SU-DHL-6 (cell line): ENCODE measurements around the gene ADAD2.

Experiments used
- H2AFZ ChIP-seq: fragments of 200-600 bp; sonication (generic); 2 replicates; pipeline ENCODE4 v1.6.1; 2014; ENCODE audit warnings: low read depth, mild to moderate bottlenecking, moderate library complexity, mixed read lengths, antibody characterized with exemption, low read length; ENCODE audit not compliant: severe bottlenecking
- H3F3A ChIP-seq: fragments of 200-600 bp; shearing (Covaris generic); 2 replicates; pipeline ENCODE4 v1.6.0; 2016; ENCODE audit warnings: antibody characterized with exemption, mild to moderate bottlenecking; ENCODE audit not compliant: insufficient read depth
- H3K27ac ChIP-seq: fragments of 200-600 bp; sonication (generic); 2 replicates; pipeline ENCODE4 v1.5.1; 2016; ENCODE audit warnings: low read depth, mild to moderate bottlenecking, low read length, moderate library complexity, mixed read lengths
- H3K27me3 ChIP-seq: fragments of 200-600 bp; sonication (generic), shearing (Covaris generic); 2 replicates; pipeline ENCODE4 v1.6.0; 2014; ENCODE audit warnings: mild to moderate bottlenecking, low read length
- H3K36me3 ChIP-seq: fragments of 200-600 bp; sonication (generic); 2 replicates; pipeline ENCODE4 v1.6.1; 2014; ENCODE audit warnings: mild to moderate bottlenecking, low read length, mixed read lengths
- H3K4me2 ChIP-seq: fragments of 300-600, 200-600 bp; shearing (Covaris generic), sonication (generic); 2 replicates; pipeline ENCODE4 v1.6.0; 2014; ENCODE audit warnings: low read length, low read depth, mild to moderate bottlenecking; ENCODE audit not compliant: poor library complexity, severe bottlenecking
- H3K4me3 ChIP-seq: fragments of 200-600 bp; sonication (generic); 2 replicates; pipeline ENCODE4 v1.5.1; 2014; ENCODE audit warnings: antibody characterized with exemption, low read length, mild to moderate bottlenecking, mixed read lengths; ENCODE audit not compliant: insufficient read depth, poor library complexity, severe bottlenecking
- H3K79me2 ChIP-seq: fragments of 200-600 bp; sonication (generic); 2 replicates; pipeline ENCODE4 v1.6.1; 2014; ENCODE audit warnings: mild to moderate bottlenecking, low read length, moderate library complexity; ENCODE audit not compliant: insufficient read depth
- H3K9ac ChIP-seq: fragments of 200-600 bp; sonication (generic); 2 replicates; pipeline ENCODE4 v1.7.0; 2014; ENCODE audit warnings: mild to moderate bottlenecking, low read length
- H3K9me2 ChIP-seq: fragments of 200-600 bp; sonication (generic); replicated peaks from 2 replicates; pipeline ENCODE4 v1.6.1; 2014; ENCODE audit warnings: low read length; ENCODE audit not compliant: insufficient read depth
- H3K9me3 ChIP-seq: fragments of 200-600 bp; sonication (generic); 2 replicates; pipeline ENCODE4 v1.6.1; 2014; ENCODE audit warnings: low read length, mixed read lengths; ENCODE audit not compliant: insufficient read depth
- H4K20me1 ChIP-seq: fragments of 200-600 bp; sonication (generic); 2 replicates; pipeline ENCODE4 v1.6.1; 2014; ENCODE audit warnings: low read depth, mild to moderate bottlenecking, antibody characterized with exemption, low read length, moderate library complexity, mixed read lengths
- EZH2phosphoT487 ChIP-seq: fragments of 200-600 bp; sonication (generic), shearing (Covaris generic); conservative IDR thresholded peaks from 2 replicates; pipeline ENCODE4 v1.6.1; 2018; ENCODE audit warnings: mild to moderate bottlenecking, antibody characterized with exemption, low read length, moderate library complexity, mixed read lengths
- TF ChIP-seq, protein P1 (sequence below): fragments of 200-600 bp; sonication (generic); IDR thresholded peaks from one replicate; pipeline ENCODE4 v1.5.1; 2017; ENCODE audit warnings: antibody characterized with exemption, mild to moderate bottlenecking, low read length, moderate library complexity; ENCODE audit not compliant: insufficient read depth, poor library complexity, severe bottlenecking

ADAD2 gene

DNA sequence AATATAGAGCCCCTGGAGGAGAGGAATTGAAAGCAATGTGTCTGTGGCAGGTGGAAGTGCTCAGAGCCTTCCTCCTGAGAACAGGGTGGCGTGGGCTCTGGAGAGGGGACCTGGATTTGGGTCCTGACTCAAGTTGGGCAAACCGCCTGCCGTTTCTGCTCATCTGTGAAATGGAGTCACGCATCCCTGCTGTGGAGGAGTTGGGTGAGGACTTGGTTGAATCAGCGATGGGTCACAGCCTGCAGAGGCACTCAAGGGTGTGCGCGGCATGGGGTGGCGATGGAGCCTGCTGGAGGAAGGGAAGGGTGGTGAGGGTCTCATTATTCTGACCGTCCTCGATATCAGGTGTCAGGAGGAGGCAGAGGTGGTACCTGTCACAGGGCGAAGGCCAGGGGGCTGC is 3.1 kb downstream of the ADAD2 start:
- Histone ChIP-seq H3K79me2 (no peaks in the 10 kb centered on the region), H3K36me3 (no peaks in the 10 kb centered on the region), H2AFZ (no peak overlapping the region), H3K4me3 (no peak overlapping the region), H3K4me2 (no peak overlapping the region), H4K20me1 (no peaks in the 10 kb centered on the region), H3F3A (no peaks in the 10 kb centered on the region), H3K27me3 (no peaks in the 10 kb centered on the region), H3K9ac (no peak overlapping the region), H3K9me3 (no peaks in the 10 kb centered on the region), H3K9me2 (no peaks in the 10 kb centered on the region), H3K27ac (no peak overlapping the region)
- TF ChIP-seq, protein P1, sequence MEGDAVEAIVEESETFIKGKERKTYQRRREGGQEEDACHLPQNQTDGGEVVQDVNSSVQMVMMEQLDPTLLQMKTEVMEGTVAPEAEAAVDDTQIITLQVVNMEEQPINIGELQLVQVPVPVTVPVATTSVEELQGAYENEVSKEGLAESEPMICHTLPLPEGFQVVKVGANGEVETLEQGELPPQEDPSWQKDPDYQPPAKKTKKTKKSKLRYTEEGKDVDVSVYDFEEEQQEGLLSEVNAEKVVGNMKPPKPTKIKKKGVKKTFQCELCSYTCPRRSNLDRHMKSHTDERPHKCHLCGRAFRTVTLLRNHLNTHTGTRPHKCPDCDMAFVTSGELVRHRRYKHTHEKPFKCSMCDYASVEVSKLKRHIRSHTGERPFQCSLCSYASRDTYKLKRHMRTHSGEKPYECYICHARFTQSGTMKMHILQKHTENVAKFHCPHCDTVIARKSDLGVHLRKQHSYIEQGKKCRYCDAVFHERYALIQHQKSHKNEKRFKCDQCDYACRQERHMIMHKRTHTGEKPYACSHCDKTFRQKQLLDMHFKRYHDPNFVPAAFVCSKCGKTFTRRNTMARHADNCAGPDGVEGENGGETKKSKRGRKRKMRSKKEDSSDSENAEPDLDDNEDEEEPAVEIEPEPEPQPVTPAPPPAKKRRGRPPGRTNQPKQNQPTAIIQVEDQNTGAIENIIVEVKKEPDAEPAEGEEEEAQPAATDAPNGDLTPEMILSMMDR: no peak
- TF ChIP-seq EZH2phosphoT487: no peak

DNA sequence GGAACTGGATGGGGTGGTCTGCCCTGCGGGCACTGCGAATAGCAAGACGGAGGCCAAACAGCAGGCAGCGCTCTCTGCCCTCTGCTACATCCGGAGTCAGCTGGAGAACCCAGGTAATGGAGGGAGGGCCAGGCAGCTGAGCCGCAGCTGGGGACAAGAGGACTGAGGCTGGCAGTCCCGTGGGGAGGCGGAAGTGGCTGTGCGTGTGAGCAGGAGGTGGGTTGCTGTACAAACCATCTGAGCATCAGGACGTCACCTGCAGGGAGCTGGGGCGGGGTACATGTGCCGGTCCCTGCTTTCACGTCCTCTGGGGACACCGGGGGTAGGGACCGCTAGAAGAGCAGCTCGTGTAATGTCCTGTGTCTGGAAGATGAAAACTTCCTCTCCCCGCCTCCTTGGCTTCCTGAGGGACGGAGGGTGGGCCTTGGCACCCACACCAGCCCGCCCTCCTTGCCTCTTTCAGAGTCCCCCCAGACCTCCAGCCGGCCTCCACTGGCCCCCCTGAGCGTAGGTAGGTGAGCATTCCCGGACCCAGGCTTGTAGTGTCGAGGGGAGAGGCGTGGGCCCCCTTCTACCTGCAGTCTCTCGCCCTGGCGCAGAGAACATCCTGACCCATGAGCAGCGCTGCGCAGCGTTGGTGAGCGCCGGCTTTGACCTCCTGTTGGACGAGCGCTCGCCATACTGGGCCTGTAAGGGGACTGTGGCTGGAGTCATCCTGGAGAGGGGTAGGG is 3.7 kb downstream of the ADAD2 start:
- Histone ChIP-seq H3K36me3 (no peaks in the 10 kb centered on the region), H3K27ac (no peak overlapping the region), H2AFZ (no peak overlapping the region), H3K4me2 (no peak overlapping the region), H3K9ac (no peak overlapping the region), H3F3A (no peaks in the 10 kb centered on the region), H3K9me2 (no peaks in the 10 kb centered on the region), H4K20me1 (no peaks in the 10 kb centered on the region), H3K4me3 (no peak overlapping the region), H3K27me3 (no peaks in the 10 kb centered on the region), H3K79me2 (no peaks in the 10 kb centered on the region), H3K9me3 (no peaks in the 10 kb centered on the region)
- TF ChIP-seq, protein P1: no peak
- TF ChIP-seq EZH2phosphoT487: no peak

DNA sequence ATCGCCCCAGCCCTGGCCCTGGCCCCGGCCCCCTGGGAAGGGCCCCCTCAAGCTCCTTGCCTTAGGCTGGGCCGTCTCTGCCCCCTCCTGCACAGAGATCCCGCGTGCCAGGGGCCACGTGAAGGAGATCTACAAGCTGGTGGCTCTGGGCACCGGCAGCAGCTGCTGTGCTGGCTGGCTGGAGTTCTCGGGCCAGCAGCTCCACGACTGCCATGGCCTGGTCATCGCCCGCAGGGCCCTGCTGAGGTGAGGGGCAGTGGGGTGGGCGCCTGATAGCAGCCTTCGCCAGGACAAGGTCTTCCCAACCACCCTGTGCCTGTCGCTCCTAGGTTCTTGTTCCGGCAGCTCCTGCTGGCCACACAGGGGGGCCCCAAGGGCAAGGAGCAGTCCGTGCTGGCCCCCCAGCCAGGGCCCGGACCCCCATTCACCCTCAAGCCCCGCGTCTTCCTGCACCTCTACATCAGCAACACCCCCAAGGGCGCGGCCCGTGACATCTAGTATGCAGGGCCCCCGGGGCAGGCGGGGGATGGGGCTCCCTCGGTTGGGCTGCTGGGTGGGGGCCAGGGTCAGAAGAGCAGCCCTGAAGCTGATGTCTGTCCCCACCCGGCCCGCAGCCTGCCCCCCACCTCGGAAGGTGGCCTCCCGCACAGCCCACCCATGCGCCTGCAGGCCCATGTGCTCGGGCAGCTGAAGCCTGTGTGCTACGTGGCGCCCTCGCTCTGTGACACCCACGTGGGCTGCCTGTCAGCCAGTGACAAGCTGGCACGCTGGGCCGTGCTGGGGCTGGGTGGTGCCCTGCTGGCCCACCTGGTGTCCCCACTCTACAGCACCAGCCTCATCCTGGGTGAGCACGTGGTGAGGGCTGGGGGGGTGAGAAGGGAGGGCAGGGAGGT is 4.5 kb downstream of the ADAD2 start:
- no peaks in the 10 kb centered on the region for H3K79me2 ChIP-seq
- no peak overlapping the region for H3K4me3 ChIP-seq
- no peaks in the 10 kb centered on the region for H4K20me1 ChIP-seq
- no peak overlapping the region for H3K4me2 ChIP-seq
- H3K9me2 ChIP-seq: no peaks in the 10 kb centered on the region
- no peaks in the 10 kb centered on the region for H3K36me3 ChIP-seq
- no peak overlapping the region for H3K9ac ChIP-seq
- no peaks in the 10 kb centered on the region for H3F3A ChIP-seq
- H3K27ac ChIP-seq: no peak overlapping the region
- H3K9me3 ChIP-seq: no peaks in the 10 kb centered on the region
- TF ChIP-seq EZH2phosphoT487: no peak
- H3K27me3 ChIP-seq: no peaks in the 10 kb centered on the region
- no peak overlapping the region for H2AFZ ChIP-seq
